Bone marrow (tissue), 2 donors: ENCODE measurements around the gene TMEM82.

Experiments
- DNase-seq, 2 donors: peaks; one replicate each; lab custom pipeline; 2025; lab: John Stamatoyannopoulos, UW

The TMEM82 gene

DNA sequence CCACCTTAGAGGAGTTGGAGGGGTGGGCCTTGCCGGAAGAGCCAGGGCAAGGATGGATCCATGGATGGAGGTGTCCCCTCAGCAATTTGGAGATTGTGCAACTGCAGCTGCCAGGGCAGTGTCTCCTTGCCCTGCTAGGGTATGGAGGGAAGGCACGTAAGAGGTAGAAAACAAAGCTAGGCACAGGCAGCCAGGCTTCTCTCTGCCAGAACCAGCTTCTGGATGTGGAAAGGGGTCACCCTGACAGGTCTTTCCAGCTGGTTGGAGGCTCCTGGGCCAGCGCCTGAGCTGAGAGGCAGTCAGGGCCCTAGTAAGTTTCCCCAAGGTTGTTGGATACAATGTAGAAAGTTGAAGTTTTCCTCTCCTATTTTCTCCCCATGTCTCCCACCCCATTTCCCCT, 21.4 kb upstream of the TMEM82 start:
- no peak for DNase-seq

DNA sequence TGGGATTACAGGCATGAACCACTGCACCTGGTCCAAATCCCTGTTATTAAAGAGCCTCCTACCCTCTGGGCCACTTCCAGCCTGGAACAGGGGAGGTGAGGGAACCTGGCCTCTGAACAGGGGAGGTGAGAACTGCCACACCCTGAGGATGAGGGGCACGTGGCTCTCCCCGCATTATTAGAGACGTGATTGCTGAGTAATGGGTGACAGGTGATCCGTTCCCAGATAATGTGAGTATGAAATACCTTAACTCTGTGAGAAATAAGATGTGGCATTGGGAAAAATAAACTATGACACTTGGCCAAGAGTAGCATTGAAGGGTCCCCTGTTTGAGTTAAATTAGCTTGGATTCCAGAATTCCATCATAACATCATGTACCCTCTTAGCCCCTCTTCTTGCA, 19.9 kb upstream of the TMEM82 start:
- DNase-seq: no peak

DNA sequence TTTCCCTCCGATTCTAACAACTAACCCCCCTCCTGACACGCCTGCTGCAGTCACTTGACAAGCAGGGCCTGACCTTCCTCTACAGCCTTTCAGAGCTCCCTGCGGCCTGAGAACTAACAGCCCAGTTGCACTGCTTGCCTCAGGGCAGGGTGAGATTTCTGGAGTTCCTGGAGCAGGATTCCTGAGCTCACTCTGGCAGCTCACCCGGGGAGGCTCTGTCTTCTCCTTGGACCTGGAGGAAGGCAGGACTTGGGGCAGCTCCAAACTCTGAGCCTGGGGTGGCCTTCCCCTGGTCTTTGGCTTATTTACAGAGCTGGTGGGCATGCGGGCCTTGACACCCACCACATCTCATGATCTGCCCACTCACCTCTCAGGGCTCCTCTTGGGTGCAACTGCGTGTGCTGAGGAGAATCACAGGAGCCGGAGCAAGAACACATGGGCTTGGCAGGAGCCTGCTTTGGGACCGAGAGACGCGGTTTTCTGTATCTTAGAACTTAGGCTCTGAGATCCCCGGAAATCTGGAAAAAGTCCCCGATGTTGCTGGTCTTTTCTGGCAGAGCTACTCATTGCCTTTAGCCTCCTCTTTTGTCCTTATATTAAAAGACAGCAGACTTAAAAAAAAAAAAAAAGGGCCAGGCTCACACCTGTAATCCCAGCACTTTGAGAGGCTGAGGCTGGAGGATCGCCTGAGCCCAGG, 19.3 kb upstream of the TMEM82 start:
- no peak for DNase-seq

DNA sequence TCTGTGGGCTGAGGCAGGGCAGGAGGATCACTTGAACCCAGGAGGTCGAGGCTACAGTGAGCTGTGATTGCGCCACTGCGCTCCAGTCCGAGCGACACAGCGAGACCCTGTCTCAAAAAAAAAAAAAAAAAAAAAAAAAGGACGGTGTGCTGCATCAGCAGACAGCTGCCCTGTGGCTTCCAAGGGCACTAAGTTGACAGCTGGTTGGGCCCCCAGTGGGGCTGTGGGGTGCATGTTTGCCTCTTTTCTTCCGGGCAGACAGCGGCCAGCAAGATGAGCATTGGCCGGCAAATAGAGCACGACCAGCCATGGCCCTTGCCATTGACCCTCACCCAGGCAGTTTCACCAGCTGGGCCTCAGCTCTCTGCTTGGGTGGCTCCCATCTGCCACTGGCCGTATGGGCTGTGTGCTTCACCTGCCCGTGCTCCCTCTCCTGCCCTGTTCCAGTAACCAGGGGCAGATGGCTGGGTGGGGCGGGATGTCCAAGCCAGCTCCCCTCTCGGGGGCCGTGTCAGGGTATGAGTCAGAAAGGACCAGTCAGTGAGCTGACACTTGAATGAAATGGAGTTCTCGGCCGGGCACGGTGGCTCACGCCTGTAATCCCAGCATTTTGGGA, 18.6 kb upstream of the TMEM82 start:
- DNase-seq: no peak

DNA sequence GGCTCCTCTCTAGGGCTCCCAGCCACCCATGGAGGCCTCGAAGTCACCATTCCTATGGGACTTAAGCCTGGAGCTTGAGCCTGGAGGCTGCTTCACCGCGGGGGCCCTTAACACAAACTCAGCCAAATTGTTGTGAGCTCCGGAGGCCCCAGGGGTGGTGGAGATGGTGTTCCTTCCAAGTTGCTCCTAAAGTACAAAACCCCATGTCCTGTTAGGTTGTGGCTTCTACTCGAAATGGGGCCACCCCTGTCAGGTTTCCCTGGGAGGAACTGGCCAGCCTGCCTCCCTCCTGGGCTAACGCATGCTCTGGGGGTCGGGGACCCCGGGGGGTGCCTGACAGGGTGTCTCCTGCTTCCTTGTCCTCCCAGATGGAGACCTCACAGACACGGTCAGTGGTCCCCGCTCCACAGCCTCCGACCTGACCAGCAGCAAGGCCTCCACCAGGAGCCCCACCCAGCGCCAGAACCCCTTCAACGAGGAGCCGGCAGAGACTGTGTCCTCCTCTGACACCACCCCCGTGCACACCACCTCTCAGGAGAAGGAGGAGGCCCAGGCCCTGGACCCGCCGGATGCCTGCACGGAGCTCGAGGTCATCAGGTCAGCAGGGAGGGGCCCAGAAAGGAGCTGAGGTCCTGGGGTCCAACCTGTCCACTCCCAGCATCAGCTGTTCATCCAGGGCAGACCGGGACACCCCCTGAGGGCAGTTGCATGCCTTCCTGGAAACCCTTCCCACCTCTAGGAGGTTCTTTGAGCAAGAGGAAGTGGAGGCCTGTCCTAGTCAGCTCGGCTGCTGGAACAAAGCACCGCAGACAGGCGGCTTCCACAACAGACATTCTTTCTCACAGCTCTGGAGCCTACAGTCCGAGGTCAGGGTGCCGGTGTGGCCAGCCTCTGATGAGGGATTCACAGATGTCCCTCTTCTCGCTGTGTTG, 17.1 kb upstream of the TMEM82 start:
- no peak for DNase-seq

DNA sequence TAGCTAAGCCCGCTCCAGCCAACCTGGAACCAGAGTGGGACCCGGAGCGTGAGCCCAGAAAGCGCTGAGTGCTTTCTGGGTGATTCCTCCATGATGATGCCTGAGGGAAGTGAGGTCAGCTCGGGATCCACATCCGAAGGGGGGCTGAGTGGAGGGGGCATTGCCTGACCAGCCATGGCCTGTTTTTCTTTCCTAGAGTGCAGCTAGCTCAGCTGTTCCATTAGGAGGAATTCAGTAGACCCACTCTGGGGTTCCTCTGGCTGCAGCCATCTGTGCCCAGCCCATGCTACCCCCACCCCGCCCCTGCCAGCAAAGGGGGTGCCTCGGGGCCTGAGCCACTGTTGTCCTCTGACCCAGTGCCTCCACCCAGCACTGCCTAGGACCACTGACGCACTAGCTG, 15.8 kb upstream of the TMEM82 start:
- no peak for DNase-seq

DNA sequence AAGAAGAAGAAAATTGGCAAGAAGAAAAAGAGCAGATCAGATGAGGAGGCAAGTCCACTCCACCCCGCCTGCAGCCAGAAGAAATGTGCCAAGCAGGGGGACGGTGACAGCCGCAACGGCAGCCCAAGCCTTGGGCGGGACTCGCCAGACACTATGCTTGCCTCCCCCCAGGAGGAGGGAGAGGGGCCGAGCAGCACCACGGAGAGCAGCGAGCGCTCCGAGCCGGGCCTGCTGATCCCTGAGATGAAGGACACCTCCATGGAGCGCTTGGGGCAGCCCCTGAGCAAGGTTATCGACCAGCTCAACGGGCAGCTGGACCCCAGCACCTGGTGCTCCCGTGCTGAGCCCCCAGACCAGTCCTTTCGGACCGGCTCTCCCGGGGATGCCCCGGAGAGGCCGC, 15.3 kb upstream of the TMEM82 start:
- DNase-seq: no peak

DNA sequence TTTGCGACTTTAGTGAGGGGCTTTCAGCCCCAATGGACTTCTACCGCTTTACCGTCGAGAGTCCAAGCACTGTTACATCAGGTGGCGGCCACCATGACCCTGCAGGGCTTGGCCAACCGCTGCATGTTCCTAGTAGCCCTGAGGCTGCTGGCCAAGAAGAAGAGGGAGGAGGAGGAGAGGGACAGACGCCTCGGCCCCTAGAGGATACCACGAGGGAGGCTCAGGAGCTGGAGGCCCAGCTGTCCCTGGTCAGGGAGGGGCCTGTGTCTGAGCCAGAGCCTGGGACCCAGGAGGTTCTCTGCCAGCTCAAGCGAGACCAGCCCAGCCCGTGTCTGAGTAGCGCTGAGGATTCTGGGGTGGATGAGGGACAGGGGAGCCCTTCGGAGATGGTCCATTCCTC, 14.9 kb upstream of the TMEM82 start:
- no peak for DNase-seq

DNA sequence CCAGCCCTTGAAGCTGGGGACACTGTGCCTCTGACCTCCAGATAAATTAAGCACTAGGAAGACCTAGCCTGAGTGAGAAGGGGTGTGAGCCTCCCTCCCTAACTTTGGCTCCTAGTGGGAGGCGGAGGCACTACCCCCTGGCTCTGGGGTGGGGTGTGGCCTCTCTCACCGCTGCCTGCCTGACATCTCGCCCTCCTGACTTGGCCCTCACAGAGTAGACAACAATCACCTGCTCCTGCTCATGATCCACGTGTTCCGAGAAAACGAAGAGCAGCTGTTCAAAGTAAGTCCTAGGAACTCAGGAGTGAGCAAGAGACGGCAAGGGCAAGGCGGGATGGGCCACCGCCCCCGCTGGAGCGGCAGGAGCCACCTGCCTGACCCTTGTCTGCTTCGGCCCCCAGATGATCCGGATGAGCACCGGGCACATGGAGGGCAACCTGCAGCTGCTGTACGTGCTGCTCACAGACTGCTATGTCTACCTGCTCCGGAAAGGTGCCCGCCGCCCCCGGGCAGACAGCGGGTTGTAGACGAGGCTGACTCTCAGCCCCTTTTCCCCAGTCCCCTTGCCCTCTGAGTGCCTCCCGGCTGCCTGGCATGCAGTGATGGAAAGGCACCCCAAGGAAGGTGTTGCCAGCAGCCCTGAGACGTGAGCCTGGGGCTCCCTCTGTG, 14.3 kb upstream of the TMEM82 start:
- DNase-seq: no peak

DNA sequence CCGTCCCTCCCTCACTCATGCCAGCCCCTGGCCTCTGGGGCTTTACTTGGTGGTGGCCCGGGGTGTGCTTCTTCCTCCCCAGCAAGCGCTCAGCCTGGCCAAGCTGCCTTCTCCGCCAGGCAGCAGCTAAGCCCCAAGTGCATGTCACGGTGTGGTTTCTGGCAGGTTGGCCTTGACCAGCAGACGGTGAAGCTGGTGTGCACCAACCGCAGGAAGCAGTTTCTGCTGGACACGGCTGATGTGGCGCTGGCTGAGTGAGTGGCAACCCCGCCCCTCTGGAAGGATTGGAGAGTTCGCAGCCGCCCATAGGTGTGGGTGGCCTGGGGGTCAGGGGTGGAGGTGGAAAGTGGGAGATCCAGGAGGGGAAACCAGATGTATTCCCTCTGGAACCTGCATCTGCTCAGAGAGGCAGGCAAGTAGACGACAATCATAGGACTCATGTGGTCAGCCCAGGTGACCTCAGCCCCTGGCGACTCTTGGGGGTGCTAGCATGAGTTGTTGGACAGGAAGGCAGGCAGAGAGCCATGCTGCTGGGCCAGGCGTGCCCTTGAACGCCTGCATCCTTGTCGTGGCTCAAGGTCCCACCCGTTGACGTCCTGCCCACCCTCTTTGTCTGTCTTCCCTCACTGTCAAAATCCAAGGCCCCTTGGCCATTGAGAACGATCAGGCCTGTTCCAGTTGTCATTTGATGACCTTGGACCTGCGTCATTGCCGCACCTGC, 13.2 kb upstream of the TMEM82 start:
- no peak for DNase-seq

DNA sequence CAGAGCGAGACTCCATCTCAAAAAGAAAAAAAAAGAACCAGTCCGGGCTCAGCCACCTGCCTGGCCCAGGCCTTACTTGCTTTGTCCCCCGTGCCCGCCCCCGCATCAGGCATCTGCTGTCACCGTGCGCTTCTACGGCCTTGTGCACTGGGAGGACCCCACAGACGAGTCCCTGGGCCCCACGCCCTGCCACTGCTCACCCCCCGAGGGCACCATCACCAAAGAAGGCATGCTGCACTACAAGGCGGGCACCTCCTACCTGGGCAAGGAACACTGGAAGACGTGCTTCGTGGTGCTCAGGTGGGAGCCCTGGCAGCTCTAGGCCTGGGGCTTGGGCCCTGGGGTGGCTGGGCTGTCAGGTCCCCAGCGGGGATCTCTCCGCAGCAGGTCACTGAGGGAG, 11.9 kb upstream of the TMEM82 start:
- DNase-seq: no peak

DNA sequence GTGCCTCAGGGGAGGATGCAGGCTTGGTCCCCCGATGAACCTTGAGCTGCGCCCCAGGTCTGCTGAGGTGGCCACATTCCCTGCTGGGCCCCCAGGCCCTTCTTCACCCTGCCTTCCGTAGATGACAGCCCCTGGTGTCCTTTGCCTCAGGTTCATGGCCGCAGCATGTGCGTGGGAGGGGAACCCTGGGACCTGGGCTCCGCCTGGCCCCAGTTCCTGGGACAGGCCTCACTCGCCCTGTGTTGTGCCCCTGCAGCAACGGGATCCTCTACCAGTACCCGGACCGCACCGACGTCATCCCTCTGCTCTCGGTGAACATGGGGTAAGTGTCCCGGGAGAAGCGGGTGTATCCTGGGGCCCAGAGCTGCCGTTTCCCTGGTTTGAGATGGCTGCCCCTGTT, 11.4 kb upstream of the TMEM82 start:
- no peak for DNase-seq

DNA sequence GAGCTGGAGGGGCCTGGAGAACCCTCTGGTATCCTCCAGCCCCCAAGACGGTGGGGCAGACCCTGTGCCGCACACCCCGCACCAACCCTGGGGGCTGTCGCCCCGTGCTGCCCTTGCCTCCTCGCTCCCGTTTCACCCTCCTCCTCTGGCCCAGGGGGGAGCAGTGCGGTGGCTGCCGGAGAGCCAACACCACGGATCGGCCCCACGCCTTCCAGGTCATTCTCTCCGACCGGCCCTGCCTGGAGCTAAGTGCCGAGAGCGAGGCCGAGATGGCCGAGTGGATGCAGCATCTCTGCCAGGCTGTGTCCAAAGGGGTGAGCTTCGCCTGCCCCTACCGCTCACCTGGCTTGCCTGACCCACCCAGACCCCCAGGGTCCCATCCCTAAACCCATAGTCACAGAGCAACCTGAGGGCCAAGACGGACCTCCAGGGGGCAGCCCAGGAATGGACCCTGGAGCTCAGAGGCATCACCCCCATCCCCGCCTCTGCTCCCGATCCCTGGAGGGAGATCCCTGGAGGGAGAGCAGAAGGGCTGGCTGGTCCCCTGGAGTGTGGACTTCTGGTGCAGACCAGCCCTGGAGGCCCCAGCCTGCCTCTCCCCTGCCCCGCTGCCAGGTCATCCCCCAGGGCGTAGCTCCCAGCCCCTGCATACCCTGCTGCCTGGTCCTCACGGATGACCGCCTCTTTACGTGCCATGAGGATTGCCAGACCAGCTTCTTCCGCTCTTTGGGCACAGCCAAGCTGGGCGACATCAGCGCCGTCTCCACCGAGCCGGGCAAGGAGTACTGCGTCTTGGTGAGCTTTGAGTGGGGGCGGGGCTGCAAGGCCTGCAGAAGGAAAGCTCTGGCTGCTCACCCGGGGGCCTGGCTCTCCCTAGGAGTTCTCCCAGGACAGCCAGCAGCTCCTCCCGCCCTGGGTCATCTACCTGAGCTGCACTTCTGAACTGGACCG, 10.3 kb upstream of the TMEM82 start:
- no peak for DNase-seq

DNA sequence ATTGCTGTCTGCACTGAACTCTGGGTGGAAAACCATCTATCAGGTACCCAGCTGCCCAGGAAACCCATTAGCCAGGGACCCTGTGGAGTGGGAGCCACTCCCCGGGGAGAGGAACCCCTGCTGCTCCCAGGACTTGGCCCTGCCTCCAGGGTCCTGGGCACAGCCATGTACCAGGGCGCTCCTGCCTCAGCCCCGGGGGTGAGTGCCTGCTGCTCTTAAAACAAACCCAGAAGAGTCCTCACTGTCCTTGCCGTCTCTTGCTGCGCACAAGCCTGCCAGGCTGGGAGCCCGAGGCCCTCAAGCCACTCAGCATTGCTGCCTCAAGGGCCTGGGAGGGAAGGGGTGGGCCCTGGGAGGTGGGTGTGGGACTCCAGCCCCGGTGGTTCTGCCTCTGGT, 9.6 kb upstream of the TMEM82 start:
- DNase-seq: no peak

DNA sequence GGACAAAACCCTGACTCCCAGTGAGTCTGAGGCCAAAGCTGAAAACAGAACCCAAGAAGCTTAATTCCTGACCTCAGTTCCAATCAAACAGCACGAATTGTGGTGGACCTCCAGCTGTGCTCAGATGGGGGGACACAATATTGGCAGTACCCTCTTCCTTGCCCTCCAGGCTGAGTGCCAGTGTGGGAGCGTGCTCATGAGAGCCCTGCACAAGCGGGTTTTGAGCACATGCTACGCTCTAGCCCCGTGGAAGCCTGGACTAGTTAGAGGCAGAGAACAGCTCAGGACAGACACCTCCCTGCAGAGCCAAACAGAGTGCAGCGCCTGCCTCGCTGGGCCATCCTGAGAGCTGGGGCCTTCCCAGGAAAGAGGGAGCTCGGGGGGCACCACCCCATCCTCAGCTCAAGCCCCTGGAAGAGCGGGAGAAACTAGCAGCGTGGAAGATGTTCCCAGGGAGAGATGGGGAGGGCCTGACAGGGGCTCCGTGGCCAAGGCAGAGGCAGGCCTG, 9.0 kb upstream of the TMEM82 start:
- DNase-seq: no peak

DNA sequence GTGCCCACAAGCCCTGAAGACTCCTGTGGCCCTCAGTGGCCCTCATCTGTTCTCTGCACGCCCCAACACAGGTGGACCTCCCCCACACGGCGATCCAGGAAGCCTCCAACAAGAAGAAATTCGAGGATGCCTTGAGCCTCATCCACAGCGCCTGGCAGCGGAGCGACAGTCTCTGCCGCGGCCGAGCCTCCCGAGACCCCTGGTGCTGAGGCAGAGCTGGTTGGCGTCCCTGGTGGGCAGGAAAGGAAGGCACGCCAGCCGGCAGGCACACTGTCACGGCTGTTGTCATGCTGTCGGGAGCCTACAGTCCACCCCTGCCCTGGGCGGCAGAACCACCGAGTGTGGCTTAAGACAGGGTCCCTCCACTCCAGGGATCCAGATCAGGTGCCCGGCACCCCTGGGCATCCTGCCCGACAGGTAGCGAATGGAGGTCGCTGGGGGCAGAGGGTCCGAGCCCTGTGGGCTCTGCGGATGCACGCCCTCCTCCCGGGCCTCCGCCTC, 8.5 kb upstream of the TMEM82 start:
- no peak for DNase-seq

DNA sequence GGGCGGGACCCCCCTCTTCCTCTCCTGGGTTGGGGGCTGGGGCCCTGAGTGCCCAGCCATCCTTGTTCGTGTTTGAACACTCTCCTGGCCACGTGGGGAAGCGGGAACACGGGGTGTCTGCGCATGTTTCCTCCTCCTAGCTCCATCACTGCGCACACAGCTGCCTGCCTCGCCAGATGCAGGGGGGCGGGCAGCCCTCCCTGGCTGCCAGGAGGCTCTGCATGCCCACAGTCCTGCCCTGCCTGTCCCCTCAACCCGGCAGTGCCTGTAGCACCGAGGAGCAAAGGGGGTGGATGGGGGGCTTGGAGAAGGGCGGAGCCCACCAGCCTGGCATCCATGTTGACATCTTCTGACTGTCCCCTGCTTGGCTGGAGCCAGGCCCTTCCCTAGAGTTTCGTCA, 8.0 kb upstream of the TMEM82 start:
- no peak for DNase-seq

DNA sequence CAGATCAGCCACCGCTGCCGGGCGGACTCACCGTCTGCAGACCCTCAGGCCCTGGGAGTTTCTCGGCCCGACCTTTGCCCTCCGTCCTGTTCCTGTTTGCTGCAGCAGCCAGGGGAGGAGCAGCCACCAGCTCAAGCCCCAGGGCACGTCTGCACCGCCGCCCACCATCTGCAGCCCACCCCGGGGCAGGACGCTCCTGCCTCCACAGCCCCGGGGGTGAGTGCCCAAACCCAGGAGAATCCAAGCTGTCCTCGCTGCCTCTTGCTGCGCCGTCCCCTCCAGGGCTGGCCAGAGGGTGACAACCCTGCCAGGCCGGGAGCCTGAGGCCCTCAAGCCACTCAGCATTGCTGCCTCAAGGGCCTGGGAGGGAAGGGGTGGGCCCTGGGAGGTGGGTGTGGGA, 7.4 kb upstream of the TMEM82 start:
- DNase-seq: no peak

DNA sequence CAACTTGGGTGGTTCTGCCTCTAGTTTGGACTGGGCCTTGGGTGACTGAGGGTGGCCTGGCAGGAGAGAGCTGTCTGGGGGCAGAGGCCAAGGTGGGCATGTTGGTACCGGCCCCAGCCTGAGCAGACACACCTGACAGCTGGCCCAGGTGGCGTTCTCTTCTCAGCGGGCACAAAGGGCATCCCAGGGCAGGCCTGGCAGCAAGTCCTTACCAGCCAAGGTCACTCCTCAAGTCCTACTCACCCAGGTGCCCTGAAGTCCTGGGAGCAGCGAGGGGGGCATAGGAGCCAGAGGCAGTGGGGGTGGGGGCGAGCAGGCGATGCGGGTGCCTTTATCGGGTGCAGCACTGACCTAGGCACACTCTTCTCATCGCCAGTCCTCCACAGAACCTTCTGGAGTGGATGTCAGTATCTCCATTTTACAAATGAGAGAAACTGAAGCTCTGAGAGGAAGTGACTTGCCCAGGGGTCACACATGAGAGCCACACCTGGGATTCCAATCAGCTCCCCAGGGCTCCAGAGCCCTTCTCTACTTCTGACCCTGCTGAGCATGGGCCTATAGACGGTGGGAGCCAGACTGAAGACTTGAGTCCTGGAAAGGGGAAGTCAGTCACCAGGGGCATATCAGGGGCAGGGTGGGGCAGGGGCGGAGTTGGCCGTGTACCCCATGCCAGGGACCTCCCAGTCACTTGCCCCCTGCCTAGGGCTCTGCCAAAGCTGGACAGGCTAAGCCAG, 6.8 kb upstream of the TMEM82 start:
- peak in 1 of 2 donors; percentile 4 for DNase-seq
